ENCODE data around the gene TGIF1.

DNA sequence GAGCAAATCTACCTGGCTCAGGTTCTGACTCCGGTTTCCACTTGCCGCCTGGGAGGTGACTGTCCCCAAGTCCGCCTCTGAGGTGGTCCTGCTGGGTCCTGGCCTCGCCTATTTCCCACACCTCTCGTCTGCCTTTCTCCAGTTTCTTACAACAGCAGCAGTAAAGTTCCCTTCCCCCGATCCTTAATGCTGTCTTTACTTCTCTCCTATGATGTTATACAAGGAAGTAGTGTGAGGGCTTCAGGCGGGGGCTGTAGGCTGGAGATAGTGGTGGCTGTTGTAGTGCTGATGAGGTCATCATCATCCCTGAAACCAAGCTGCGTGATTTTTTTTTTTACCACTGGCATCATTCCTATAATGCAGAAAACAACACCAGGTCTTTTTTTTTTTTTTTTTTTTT lies 18.9 kb downstream of the TGIF1 start:
- TF ChIP-seq, protein P1, sequence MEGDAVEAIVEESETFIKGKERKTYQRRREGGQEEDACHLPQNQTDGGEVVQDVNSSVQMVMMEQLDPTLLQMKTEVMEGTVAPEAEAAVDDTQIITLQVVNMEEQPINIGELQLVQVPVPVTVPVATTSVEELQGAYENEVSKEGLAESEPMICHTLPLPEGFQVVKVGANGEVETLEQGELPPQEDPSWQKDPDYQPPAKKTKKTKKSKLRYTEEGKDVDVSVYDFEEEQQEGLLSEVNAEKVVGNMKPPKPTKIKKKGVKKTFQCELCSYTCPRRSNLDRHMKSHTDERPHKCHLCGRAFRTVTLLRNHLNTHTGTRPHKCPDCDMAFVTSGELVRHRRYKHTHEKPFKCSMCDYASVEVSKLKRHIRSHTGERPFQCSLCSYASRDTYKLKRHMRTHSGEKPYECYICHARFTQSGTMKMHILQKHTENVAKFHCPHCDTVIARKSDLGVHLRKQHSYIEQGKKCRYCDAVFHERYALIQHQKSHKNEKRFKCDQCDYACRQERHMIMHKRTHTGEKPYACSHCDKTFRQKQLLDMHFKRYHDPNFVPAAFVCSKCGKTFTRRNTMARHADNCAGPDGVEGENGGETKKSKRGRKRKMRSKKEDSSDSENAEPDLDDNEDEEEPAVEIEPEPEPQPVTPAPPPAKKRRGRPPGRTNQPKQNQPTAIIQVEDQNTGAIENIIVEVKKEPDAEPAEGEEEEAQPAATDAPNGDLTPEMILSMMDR (IDR thresholded peaks at IDR 0.05): no peak
- no peak for TF ChIP-seq EZH2phosphoT487 (IDR thresholded peaks at IDR 0.05)
